ENCODE data around the gene NFRKB. TPM values are rescaled to one million over a fixed set of nuclear protein-coding genes. Genes with fewer than 3 reads are reported as not detected.

The NFRKB gene
- total RNA-seq, 1 donor from 2014 or later, result 66.3 TPM

DNA sequence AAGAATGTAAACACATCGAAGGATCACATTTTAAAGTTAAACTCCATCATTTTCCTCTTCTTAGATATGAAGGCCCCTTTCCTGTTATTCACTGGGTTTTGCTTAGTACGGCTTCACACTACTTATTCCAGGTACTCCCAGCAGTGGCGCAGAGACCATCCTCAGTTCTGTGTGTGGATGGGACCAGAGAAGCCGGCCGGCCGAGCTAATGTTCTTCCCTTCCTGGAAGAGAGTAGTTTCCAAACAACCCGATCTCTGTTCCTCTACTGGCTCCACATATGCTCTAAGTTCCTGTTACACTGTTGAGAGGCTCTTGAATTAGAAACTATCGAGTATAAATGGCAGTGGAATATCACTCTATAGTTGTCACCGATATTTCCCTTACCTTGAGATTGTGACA is 684 bp upstream of the NFRKB start:
- H3K4me1 ChIP-seq, result peaks cover 12% of the 10 kb centered on the region
- H3K9me3 ChIP-seq, result no peaks in the 10 kb centered on the region
- intact Hi-C loops (cut with DNase I), result no loop called here
- DNase-seq (ENCODE audit: extremely low spot score in 2 of 2), result no peak
- peak overlapping the region; percentile 72 for H3K27ac ChIP-seq
- H3K27me3 ChIP-seq, result no peaks in the 10 kb centered on the region
- TF ChIP-seq, protein P1, sequence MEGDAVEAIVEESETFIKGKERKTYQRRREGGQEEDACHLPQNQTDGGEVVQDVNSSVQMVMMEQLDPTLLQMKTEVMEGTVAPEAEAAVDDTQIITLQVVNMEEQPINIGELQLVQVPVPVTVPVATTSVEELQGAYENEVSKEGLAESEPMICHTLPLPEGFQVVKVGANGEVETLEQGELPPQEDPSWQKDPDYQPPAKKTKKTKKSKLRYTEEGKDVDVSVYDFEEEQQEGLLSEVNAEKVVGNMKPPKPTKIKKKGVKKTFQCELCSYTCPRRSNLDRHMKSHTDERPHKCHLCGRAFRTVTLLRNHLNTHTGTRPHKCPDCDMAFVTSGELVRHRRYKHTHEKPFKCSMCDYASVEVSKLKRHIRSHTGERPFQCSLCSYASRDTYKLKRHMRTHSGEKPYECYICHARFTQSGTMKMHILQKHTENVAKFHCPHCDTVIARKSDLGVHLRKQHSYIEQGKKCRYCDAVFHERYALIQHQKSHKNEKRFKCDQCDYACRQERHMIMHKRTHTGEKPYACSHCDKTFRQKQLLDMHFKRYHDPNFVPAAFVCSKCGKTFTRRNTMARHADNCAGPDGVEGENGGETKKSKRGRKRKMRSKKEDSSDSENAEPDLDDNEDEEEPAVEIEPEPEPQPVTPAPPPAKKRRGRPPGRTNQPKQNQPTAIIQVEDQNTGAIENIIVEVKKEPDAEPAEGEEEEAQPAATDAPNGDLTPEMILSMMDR (IDR thresholded peaks at IDR 0.05), result no peak
- TF ChIP-seq POLR2AphosphoS5 (IDR thresholded peaks at IDR 0.05; ENCODE audit: insufficient read depth in 1 of 2, low read depth in 1 of 2), result no peak
- TF ChIP-seq POLR2A (IDR thresholded peaks at IDR 0.05), result no peak
- peak overlapping the region; percentile 66 to 88 for H3K4me3 ChIP-seq
- peaks cover 0 to 15% of the 10 kb centered on the region in 2 donors for H3K36me3 ChIP-seq

DNA sequence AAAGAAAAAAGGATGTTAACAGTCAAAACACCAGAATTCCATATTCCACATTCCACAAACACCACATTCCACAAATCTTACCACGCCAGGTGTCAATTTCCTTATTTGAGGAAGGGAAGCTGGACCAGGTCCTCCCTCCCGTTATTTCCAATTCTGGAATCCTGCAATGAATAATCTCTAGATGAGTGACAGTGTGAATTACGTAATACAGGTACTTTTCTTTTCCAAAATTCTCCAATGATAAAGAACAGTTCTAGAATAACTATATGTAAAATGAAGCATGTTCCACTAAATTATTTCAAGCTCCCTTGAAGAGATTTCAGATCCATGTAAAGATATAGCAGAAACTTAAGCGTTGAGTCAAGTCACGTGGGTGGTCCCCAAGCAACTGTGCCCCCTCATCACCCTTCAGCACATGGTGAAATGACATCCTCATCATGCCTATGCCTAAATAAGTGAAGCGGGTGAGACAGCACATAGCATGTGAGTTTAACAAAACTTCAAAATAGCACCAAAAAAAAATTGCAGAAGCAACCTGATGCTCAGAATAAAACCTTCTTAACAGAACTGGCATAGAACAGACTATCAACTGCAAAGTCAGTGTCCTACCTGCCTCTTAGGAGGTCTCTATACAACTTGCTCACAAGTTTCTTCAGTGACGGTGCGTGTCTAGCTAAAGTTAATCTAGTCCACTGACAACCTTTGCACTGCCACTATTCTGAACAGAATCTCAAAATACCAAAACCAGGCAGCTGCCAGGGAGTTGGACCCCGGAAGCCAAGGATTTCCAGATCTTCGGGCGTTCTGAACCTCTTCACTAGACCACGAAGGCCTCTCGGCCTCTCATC is 876 bp downstream of the NFRKB start:
- intact Hi-C loops (cut with DNase I), result no loop called here
- no peak for DNase-seq (ENCODE audit: extremely low spot score in 2 of 2)
- peaks cover 0 to 17% of the 10 kb centered on the region in 2 donors for H3K36me3 ChIP-seq
- H3K27ac ChIP-seq, result peak overlapping the region; percentile 72
- TF ChIP-seq, protein P1 (IDR thresholded peaks at IDR 0.05), result no peak
- TF ChIP-seq POLR2A (IDR thresholded peaks at IDR 0.05) (no peak), POLR2AphosphoS5 (IDR thresholded peaks at IDR 0.05; ENCODE audit: insufficient read depth in 1 of 2, low read depth in 1 of 2) (no peak)
- H3K4me1 ChIP-seq, result peaks cover 12% of the 10 kb centered on the region
- H3K9me3 ChIP-seq, result no peaks in the 10 kb centered on the region
- peak overlapping the region; percentile 66 to 88 for H3K4me3 ChIP-seq
- no peaks in the 10 kb centered on the region for H3K27me3 ChIP-seq

DNA sequence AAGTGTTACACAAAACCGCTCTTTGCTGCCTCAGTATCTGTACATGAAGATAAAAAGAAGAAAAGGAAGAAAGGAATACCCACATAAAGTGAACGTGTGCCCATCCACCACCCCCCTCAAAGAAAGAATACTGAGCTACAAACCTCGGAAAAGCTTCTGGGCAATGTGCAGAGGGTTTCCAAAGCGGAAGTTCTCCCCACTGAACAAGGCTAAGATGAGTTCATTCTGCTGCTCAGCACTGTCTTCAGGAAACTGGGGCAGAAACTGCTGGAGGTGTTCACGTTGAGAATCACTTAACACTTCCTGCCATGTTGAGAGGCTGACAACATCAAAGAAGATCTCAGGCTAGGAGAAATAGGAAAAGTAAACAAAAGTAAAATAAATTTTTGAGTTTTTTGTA is 6.9 kb downstream of the NFRKB start:
- intact Hi-C loops (cut with DNase I), result no loop called here
- no peak overlapping the region for H3K4me3 ChIP-seq
- H3K27ac ChIP-seq, result no peak overlapping the region
- H3K9me3 ChIP-seq, result no peaks in the 10 kb centered on the region
- H3K4me1 ChIP-seq, result no peaks in the 10 kb centered on the region
- TF ChIP-seq POLR2A (IDR thresholded peaks at IDR 0.05) (no peak), POLR2AphosphoS5 (IDR thresholded peaks at IDR 0.05; ENCODE audit: insufficient read depth in 1 of 2, low read depth in 1 of 2) (no peak)
- no peak for DNase-seq (ENCODE audit: extremely low spot score in 2 of 2)
- peaks cover 5 to 73% of the 10 kb centered on the region in 2 donors for H3K36me3 ChIP-seq
- H3K27me3 ChIP-seq, result no peaks in the 10 kb centered on the region

DNA sequence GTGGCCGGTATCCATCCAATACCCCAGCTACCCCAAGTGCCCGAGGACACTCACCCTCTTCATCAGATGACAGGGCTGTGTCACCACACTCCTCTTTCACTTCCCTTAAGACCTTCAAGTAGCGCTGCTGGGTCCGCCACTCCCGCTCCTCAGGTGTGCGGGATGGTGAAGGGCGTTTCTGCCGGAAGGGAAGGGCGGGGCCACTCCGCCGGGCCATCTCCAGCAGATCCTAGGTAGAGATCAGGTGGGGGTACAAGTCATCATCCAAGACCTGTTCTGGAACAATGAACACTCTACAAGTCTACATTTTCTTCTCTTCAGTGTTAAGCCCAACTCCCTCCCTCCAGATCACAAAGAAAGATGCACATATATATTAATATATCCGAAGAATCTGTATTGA is 10.0 kb downstream of the NFRKB start:
- TF ChIP-seq, protein P1 (IDR thresholded peaks at IDR 0.05), result no peak
- TF ChIP-seq POLR2AphosphoS5 (IDR thresholded peaks at IDR 0.05; ENCODE audit: insufficient read depth in 1 of 2, low read depth in 1 of 2) (no peak), POLR2A (IDR thresholded peaks at IDR 0.05) (no peak)
- no peak overlapping the region for H3K4me3 ChIP-seq
- H3K9me3 ChIP-seq, result no peaks in the 10 kb centered on the region
- peaks cover 6 to 87% of the 10 kb centered on the region in 2 donors for H3K36me3 ChIP-seq
- no peaks in the 10 kb centered on the region for H3K4me1 ChIP-seq
- intact Hi-C loops (cut with DNase I), result no loop called here
- no peak for DNase-seq (ENCODE audit: extremely low spot score in 2 of 2)
- H3K27ac ChIP-seq, result no peak overlapping the region
- no peaks in the 10 kb centered on the region for H3K27me3 ChIP-seq

DNA sequence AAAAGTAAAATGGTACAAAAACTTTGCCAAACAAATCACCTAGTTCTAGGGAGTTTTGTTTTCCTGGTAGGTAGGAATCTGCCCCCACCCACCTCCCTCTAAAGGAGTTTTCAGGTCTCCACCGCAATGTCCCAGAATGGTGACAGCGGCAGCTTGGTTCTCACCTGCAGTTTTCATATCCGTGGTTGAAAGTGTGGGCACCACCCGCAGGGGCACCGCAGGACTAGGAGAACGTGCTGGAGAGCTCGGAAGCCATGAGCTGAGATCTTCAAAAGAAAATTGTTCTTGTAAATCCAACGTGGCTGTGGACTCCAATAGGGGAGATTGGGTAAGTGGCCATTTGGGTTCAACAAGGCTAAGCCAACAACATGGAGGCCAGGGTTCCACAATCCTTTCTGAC is 10.8 kb downstream of the NFRKB start:
- no peaks in the 10 kb centered on the region for H3K4me1 ChIP-seq
- no peaks in the 10 kb centered on the region for H3K27me3 ChIP-seq
- no peak overlapping the region for H3K27ac ChIP-seq
- no peaks in the 10 kb centered on the region for H3K9me3 ChIP-seq
- no peak for DNase-seq (ENCODE audit: extremely low spot score in 2 of 2)
- TF ChIP-seq, protein P1 (IDR thresholded peaks at IDR 0.05), result no peak
- no peak for TF ChIP-seq POLR2A (IDR thresholded peaks at IDR 0.05)
- TF ChIP-seq POLR2AphosphoS5 (IDR thresholded peaks at IDR 0.05; ENCODE audit: insufficient read depth in 1 of 2, low read depth in 1 of 2), result no peak
- H3K36me3 ChIP-seq, result peaks cover 6 to 87% of the 10 kb centered on the region in 2 donors
- H3K4me3 ChIP-seq, result no peak overlapping the region
- intact Hi-C loops (cut with DNase I), result no loop called here
